Neural cell (in vitro differentiated cells): ENCODE results near the gene LRRK1. TPM values are rescaled to one million over a fixed set of nuclear protein-coding genes. Genes with fewer than 3 reads are reported as not detected.

Source experiments
- H2AFZ ChIP-seq: fragments of 200-600, 300-800 bp; sonication (generic), shearing (Covaris generic); 2 replicates; pipeline ENCODE4 v1.6.0; 2014; ENCODE audit warnings: low read depth, mild to moderate bottlenecking, antibody characterized with exemption, low read length, moderate library complexity
- H3F3A ChIP-seq: fragments of 200-600 bp; shearing (Covaris generic); 2 replicates; pipeline ENCODE4 v1.6.1; 2016; ENCODE audit warnings: mild to moderate bottlenecking, moderate library complexity, mixed read lengths, antibody characterized with exemption, low read length; ENCODE audit not compliant: insufficient read depth, poor library complexity, severe bottlenecking
- H3K27ac ChIP-seq: fragments of 200-600, 300-800 bp; sonication (generic), shearing (Covaris generic); 2 replicates; pipeline ENCODE4 v1.5.1; 2014; ENCODE audit warnings: mild to moderate bottlenecking, low read length, moderate library complexity
- H3K27me3 ChIP-seq: fragments of 300-800, 200-600 bp; sonication (generic), shearing (Covaris generic); 2 replicates; pipeline ENCODE4 v1.6.0; 2014; ENCODE audit warnings: mild to moderate bottlenecking, low read depth, low read length, moderate library complexity; ENCODE audit not compliant: insufficient read depth
- H3K36me3 ChIP-seq: fragments of 300-800, 200-600 bp; sonication (generic), shearing (Covaris generic); 2 replicates; pipeline ENCODE4 v1.5.1; 2014; ENCODE audit warnings: mild to moderate bottlenecking, antibody characterized with exemption, low read length, moderate library complexity; ENCODE audit not compliant: insufficient read depth
- H3K4me2 ChIP-seq: fragments of 300-800, 200-600 bp; sonication (generic), shearing (Covaris generic); 2 replicates; pipeline ENCODE4 v1.6.0; 2014; ENCODE audit warnings: mild to moderate bottlenecking, low read length
- H3K4me3 ChIP-seq: fragments of 300-800, 200-600 bp; sonication (generic), shearing (Covaris generic); 2 replicates; pipeline ENCODE4 v1.5.1; 2014; ENCODE audit warnings: mild to moderate bottlenecking, low read length, moderate library complexity
- H3K79me2 ChIP-seq: fragments of 200-600 bp; shearing (Covaris generic); replicated peaks from 2 replicates; pipeline ENCODE4 v1.6.0; 2014; ENCODE audit warnings: mild to moderate bottlenecking, low read length, moderate library complexity; ENCODE audit not compliant: insufficient read depth
- H3K9ac ChIP-seq: fragments of 300-800, 200-600 bp; sonication (generic), shearing (Covaris generic); 2 replicates; pipeline ENCODE4 v1.6.1; 2016; ENCODE audit warnings: mild to moderate bottlenecking, low read length, mixed read lengths
- H3K9me2 ChIP-seq: fragments of 200-600 bp; shearing (Covaris generic); 2 replicates; pipeline ENCODE4 v1.6.1; 2016; ENCODE audit warnings: mild to moderate bottlenecking, low read length, mixed read lengths; ENCODE audit not compliant: insufficient read depth
- H3K9me3 ChIP-seq: fragments of 200-600, 300-800 bp; sonication (generic), shearing (Covaris generic); 2 replicates; pipeline ENCODE4 v1.6.1; 2016; ENCODE audit warnings: mild to moderate bottlenecking, mixed run types, low read length, moderate library complexity, mixed read lengths
- H4K20me1 ChIP-seq: fragments of 200-600 bp; shearing (Covaris generic); 2 replicates; pipeline ENCODE4 v1.6.1; 2016; ENCODE audit warnings: mild to moderate bottlenecking, mixed run types; ENCODE audit not compliant: insufficient read depth
- CTCF ChIP-seq: fragments of 450-650 bp; IDR thresholded peaks from 2 replicates; pipeline ENCODE4 v1.5.1; 2014; ENCODE audit warnings: antibody characterized with exemption, mild to moderate bottlenecking, moderate library complexity; ENCODE audit not compliant: poor library complexity, severe bottlenecking
- EP300 ChIP-seq: fragments of 450-650 bp; conservative IDR thresholded peaks from 2 replicates; pipeline ENCODE4 v1.6.1; 2014; ENCODE audit warnings: antibody characterized with exemption, mild to moderate bottlenecking, moderate library complexity; ENCODE audit not compliant: poor library complexity, severe bottlenecking
- EZH2 ChIP-seq: fragments of 200-600, 300-800 bp; shearing (Covaris generic), sonication (generic); IDR thresholded peaks from 2 replicates; pipeline ENCODE4 v1.6.1; 2014; ENCODE audit warnings: antibody characterized with exemption, low read length, borderline replicate concordance, mild to moderate bottlenecking; ENCODE audit not compliant: insufficient read depth, poor library complexity, severe bottlenecking
- MXI1 ChIP-seq: fragments of 450-650 bp; conservative IDR thresholded peaks from 2 replicates; pipeline ENCODE4 v1.6.1; 2014; ENCODE audit warnings: antibody characterized with exemption, mild to moderate bottlenecking; ENCODE audit not compliant: poor library complexity, severe bottlenecking
- POLR2AphosphoS5 ChIP-seq: IDR thresholded peaks from 2 replicates; pipeline ENCODE4 v1.6.1; 2012
- RAD21 ChIP-seq: fragments of 450-650 bp; conservative IDR thresholded peaks from 2 replicates; pipeline ENCODE4 v1.6.1; 2014; ENCODE audit warnings: antibody characterized with exemption, mild to moderate bottlenecking, moderate library complexity
- REST ChIP-seq: IDR thresholded peaks from 2 replicates; pipeline ENCODE4 v1.6.1; 2012; ENCODE audit warnings: borderline replicate concordance
- SMC3 ChIP-seq: fragments of 450-650 bp; conservative IDR thresholded peaks from 2 replicates; pipeline ENCODE4 v1.6.1; 2014; ENCODE audit warnings: antibody characterized with exemption, mild to moderate bottlenecking, moderate library complexity; ENCODE audit not compliant: poor library complexity
- TAF1 ChIP-seq: IDR thresholded peaks from 2 replicates; pipeline ENCODE4 v1.6.1; 2012; ENCODE audit warnings: low read depth
- polyA plus RNA-seq: library from polyadenylated mRNA; depleted of rRNA; stranded (reverse); fragments of >200 nt; gene quantifications from 2 replicates; pipeline ENCODE4 v1.2.3, GENCODE V29; 2014

LRRK1 gene
- polyA plus RNA-seq, 1 donor from 2014 or later = 0.06 TPM

- no peak overlapping the region for H3K9ac ChIP-seq
- H4K20me1 ChIP-seq = no peaks in the 10 kb centered on the region
- H3K9me2 ChIP-seq = no peaks in the 10 kb centered on the region
- no peaks in the 10 kb centered on the region for H3K36me3 ChIP-seq
- H3K27me3 ChIP-seq = no peaks in the 10 kb centered on the region
- no peaks in the 10 kb centered on the region for H3K79me2 ChIP-seq
- H3F3A ChIP-seq = no peaks in the 10 kb centered on the region
- H3K27ac ChIP-seq = no peak overlapping the region
- no peak overlapping the region for H3K4me2 ChIP-seq
- no peak overlapping the region for H2AFZ ChIP-seq
- TF ChIP-seq EZH2 (no peak), EP300 (no peak), REST (no peak), CTCF (no peak), POLR2AphosphoS5 (no peak), SMC3 (no peak), RAD21 (no peak), TAF1 (no peak), MXI1 (no peak)
- H3K4me3 ChIP-seq = no peak overlapping the region
- no peaks in the 10 kb centered on the region for H3K9me3 ChIP-seq
Measured at GRCh38 chr15:101058735-101059134, 139.6 kb downstream of the LRRK1 start.

GRCh38 chr15:101059381-101060341, 140.5 kb downstream of the LRRK1 start:
- H3F3A ChIP-seq = no peaks in the 10 kb centered on the region
- TF ChIP-seq CTCF = no peak
- TF ChIP-seq TAF1 = no peak
- no peak for TF ChIP-seq RAD21
- TF ChIP-seq EP300 = no peak
- no peak for TF ChIP-seq EZH2
- TF ChIP-seq MXI1 = no peak
- no peak for TF ChIP-seq REST
- no peak for TF ChIP-seq SMC3

More at GRCh38 chr15:101059381-101060341, 140.5 kb downstream of the LRRK1 start:
- H3K9ac ChIP-seq = no peak overlapping the region
- no peak overlapping the region for H3K4me3 ChIP-seq
- H2AFZ ChIP-seq = no peak overlapping the region
- H3K9me2 ChIP-seq = no peaks in the 10 kb centered on the region
- no peaks in the 10 kb centered on the region for H3K79me2 ChIP-seq
- H3K4me2 ChIP-seq = no peak overlapping the region
- H3K9me3 ChIP-seq = no peaks in the 10 kb centered on the region
- H4K20me1 ChIP-seq = no peaks in the 10 kb centered on the region
- H3K36me3 ChIP-seq = no peaks in the 10 kb centered on the region
- no peaks in the 10 kb centered on the region for H3K27me3 ChIP-seq
- H3K27ac ChIP-seq = no peak overlapping the region
